Stimulated activated CD8-positive, alpha-beta memory T cell treated with anti-CD3 and anti-CD28 coated beads, Interleukin-4, amount 100 ng/mL, for 48 hours (primary cell): ENCODE data around the gene KIFC3.
A peak's percentile ranks its signal among the peaks of the same experiment; 100 is the strongest.
"Not testable (repeated sequence)": the region's sequence is repeated elsewhere in the genome, so short reads cannot be mapped to it uniquely, and the experiment has no call there.

Source experiments
- DNase-seq: peaks from one replicate; pipeline ENCODE4 v3.0.0-alpha.2; 2020

Gene KIFC3

GRCh38 chr16:57784334-57784733 lies 18.0 kb downstream of the KIFC3 start:
- no peak for DNase-seq

DNA sequence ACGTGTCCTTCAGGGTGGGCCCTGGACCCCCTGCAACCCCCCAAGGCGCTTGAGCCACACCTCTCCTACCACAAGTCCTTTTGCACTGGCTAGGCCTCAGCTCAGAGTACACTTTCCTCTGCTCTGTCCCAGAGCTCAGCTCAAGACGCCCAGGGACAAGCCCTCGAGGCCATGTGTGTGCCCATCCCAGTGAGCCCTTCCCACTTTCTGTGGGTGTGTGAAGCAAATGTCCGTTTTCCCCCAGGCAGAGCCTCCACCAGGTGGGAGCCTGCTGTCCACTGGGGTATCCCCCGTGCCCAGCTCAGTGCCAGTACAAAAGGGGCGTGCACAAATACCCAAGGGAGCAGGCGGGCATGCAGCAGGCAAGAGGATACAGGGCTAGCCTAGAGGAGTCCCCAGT lies 18.4 kb downstream of the KIFC3 start:
- DNase-seq = no peak

DNA sequence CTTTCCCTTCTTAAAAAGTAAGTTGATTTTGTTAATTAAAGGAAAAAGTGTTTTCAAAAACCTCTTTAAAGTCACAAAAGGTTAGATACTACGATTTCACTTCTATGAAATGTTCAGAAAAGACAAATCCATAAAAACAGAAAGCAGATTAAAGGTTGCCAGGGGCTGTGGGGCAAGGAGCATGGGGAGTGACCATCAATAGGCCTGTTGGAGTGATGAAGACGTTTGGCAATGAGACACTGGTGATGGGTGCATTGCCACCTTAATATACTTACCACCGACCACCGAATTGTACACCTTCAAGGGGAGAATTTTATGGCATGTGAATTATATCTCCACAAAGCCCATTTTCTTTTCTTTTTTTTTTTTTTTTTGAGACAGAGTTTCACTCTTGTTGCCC lies 19.2 kb downstream of the KIFC3 start:
- DNase-seq = no peak

DNA sequence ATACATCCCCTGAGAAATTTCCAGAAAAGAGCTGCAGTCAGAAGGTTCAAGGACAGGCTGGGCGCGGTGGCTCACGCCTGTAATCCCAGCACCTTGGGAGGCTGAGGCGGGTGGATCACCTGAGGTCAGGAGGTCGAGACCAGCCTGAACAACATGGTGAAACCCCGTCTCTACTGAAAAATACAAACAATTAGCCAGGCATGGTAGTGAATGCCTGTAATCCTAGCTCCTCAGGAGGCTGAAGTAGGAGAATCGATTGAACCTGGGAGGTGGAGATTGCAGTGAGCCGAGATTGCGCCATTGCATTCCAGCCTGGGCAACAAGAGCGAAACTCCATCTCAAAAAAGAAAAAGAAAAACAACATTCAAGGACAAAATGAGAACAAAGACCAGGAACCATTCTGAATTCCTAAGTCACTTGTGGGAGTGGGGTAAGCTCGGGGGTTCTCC lies 19.7 kb downstream of the KIFC3 start:
- DNase-seq = not testable (repeated sequence)

- DNase-seq = no peak
Observed at GRCh38 chr16:57781741-57782606, 20.3 kb downstream of the KIFC3 start.

- DNase-seq = no peak
Observed at GRCh38 chr16:57781349-57781740, 20.9 kb downstream of the KIFC3 start.

DNA sequence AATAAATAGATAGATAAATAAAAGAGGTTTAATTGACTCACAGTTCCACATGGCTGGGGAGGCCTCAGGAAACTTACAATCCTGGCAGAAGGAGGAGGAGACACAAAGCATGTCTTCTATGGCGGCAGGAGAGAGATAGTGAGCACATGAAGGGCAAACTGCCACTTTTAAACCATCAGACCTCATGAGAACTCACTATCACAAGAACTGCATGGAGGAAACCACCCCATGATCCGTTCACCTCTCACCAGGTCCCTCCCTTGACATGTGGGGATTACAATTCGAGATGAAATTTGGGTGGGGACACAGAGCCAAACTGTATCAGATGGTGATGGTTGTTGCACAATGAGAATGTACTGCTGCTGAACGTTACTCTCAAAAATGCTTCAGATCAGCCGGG lies 22.5 kb downstream of the KIFC3 start:
- not testable (repeated sequence) for DNase-seq

- no peak for DNase-seq
Observed at GRCh38 chr16:57778658-57779057, 23.6 kb downstream of the KIFC3 start.

GRCh38 chr16:57775661-57776469 lies 26.4 kb downstream of the KIFC3 start:
- DNase-seq = no peak

DNA sequence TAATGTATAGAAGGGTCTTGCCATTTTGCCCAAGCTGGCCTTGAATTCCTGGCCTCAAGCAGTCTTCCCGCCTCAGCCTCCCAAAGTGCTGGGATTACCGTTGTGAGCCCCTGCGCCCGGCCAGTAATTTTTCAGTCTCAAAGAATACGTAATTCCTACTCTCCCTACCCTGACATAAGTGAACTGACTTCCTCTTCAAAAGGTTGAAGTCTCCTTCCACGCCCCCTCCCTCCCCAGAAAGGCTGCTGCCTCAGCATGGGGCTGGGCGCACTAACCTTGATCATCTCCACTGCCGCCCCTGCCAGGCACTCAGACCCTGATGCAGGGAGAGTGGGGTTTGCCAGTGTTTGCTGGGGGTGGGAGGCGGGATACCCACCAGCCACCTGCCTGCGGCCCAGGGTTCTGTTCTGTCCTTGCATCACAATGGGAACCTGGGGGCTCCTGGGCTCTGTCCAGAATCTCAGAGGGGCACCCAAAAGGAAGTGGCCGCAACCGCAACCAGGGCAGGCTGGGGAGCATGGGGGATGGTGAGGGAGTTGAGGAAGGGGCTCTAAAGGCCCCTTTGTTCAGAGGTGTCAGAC lies 27.5 kb downstream of the KIFC3 start:
- DNase-seq = no peak

DNA sequence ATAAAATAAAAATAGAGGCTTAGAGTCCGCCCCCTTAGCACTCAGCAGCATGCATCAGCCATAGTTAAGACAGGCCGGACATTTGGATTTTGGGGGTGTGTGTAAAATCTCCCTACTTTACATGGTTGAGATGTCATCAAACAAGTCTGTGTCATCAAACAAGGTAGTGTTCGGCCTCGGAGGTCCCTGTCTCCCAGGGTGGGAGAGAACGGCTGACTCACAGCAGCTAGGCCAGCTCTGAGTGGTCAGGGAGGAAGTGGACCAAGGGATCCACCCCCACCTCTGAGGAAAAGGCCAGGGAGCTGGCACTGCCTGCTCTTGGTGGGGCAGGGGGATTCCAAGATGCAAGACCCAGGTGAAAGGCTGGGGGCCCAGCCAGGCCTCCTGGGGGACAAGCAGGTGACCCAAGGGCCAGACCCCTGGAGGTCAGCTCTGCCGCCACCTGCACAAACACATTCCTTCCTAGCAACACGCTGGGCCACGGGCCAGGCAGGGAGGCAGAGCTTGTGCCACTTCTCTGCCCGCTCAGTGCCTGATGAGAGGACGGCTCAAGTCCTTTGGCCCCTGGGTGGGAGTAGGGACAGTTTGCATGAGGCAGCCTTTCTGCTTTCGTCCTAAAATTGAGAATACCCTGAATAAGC lies 28.5 kb downstream of the KIFC3 start:
- DNase-seq = no peak

DNA sequence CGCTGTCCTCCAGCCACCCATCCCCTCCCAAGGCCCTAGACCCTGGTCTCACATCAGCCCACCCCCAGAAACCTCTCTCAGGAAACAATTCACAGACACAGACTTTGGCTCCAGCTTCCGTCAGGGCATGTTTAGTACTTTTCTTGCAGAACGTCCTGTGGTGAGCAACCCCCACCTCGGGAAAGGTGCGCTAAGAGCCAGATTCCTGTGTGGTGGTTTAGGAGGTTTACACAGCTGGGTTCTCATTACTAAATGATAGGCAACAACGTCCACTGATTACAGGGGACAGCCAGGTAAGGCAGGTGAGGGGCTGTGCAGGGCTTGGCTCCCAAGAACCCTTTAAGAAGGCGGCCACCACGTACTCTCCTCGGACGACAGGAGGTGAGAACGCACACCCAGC lies 29.3 kb downstream of the KIFC3 start:
- no peak for DNase-seq

- DNase-seq = no peak
Observed at GRCh38 chr16:57771141-57771785, 31.0 kb downstream of the KIFC3 start.

- DNase-seq = no peak
Observed at GRCh38 chr16:57770361-57770760, 31.9 kb downstream of the KIFC3 start.

DNA sequence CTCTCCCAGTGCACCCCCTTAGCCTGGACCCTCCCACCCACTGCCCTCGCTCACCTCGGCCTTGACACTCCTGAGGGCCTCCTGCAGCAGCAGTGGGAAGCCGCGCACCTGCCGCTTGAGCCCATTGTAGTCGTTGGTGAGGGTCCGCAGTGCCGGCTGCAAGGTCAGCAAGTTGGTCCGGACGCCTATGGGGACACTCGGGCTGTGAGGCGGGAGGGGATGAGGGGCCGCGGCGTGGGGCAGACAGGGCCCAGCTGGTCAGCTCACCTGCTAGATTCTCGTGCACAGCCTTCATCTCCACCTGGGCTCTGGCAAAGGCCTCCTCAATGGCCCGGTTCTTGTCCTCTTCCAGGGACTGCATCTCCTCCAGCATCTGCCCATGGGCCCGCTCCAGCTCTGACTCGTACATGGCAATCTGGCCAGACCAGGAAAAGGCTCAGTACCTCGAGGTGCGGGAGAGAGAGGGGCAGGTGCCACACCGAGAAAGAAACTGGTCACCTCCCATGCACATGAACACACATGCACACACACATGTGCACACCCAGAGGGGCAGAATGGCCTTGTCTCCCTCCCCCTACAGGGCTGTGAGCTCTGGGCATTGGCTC lies 32.6 kb downstream of the KIFC3 start:
- no peak for DNase-seq

GRCh38 chr16:57766714-57767348 lies 35.5 kb downstream of the KIFC3 start:
- DNase-seq = no peak

GRCh38 chr16:57765160-57765728 lies 37.0 kb downstream of the KIFC3 start:
- DNase-seq = no peak

DNA sequence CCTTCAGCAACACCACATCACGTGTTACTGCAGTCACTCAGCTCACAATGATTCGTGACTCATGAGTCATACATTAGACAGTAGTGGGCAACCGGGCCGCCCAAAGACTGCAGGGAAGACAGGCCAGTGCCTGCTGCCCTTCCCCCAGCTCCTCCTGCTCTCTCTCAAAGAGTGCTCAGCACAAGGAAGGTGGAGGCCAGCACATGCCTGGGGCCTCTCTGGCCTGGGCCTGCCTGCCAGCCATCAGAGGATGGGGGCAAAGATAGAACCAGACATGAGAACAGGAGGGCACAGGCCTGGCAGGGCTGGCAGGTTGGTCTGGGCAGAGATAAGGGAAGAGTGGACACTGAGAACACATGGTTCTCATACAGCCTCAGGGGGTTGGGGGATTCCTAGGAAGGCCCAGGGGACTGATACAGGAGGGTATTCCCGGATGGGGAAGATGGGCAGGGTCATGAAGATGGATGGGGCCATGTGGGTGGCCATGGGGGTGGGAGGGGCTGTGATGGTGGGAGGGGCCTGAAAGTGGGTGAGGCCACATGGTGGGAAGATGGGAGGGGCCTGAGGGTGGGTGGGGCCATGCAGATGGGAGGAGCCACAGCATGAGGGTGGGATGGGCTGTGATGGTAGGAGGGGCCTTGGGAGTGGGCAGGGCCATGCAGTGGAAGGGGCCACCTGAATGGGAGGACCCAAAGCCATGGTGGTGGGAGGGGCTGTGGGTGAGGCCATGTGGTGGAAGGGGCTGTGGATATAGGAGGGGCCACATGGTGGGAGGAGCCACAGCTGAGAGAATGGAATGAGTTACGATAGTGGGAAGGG lies 37.7 kb downstream of the KIFC3 start:
- peak; percentile 64 for DNase-seq

DNA sequence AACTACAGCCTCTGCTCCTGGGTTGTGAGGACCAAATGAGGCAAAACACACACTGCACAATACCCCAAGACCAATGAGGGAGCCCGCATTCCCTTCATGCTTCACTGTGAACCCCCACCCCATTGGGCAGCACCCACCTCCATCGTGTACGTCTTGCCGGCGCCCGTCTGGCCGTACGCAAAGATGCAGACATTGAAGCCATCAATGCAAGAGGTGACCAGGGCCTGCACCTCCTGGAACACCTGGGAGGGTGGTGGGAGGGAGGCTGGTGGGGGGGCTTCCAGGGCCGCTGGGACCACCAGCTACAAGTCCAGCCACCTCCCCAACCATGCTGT lies 38.3 kb downstream of the KIFC3 start:
- DNase-seq = no peak

DNA sequence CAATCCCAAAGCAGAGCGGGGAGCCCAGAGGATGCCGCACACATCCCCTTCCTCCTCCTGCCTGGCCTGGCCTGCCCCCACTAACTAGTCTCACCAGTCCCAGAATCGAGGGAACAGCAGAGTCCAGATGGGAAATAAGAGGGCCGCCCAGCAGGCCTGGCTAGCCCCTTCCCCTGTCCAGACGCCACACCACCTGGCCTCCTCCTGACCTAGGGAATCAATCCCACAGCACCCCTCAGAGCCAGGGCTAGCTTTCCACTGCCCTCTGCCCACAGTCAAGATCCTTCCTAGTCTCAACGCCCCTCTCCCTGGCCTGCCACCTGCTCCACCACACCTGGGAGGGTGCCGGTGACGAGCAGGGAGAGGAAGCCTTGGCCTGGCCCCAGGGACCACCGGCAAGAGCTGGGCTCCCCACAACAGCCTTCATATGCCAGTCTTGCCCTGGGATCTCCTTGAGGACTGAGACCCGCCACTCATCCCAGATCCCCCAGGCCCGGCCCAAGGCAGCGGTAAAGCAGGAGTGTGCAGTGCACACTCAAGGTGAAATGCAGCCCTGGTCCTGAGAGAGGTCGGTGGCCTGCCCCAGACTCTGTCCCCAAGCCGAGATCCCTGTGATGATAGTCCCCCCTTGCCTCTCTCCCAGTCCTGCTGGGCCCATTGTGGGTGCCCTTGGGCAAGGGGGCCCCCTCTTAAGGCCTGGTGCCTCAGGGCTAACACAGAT lies 38.8 kb downstream of the KIFC3 start:
- DNase-seq = no peak
